CD14-positive monocyte (primary cell): ENCODE results near the gene RPL7A. TPM values are rescaled to one million over a fixed set of nuclear protein-coding genes. Genes with fewer than 3 reads are reported as not detected.

Experiments
- DNase-seq, 3 donors: peaks; one replicate each; pipeline ENCODE4 v3.0.0-alpha.2; 2011 to 2022
- H2AFZ ChIP-seq: 2 replicates; pipeline ENCODE4 v1.6.0; 2012; ENCODE audit warnings: mild to moderate bottlenecking, low read depth, low read length, inconsistent platforms; ENCODE audit not compliant: insufficient read depth, poor library complexity, severe bottlenecking
- H3K27ac ChIP-seq, 2 donors: 1 replicate in 1 of 2; 2 replicates in 1 of 2; pipeline ENCODE4 v1.5.1; 2012 to 2013; ENCODE audit warnings: low read length in 2 of 2, control low read depth in 1 of 2, inconsistent platforms in 1 of 2, low read depth in 1 of 2, mild to moderate bottlenecking in 1 of 2
- H3K27me3 ChIP-seq, 2 donors: one replicate each; pipeline versions ENCODE4 v1.6.0 to v1.6.1; 2011 to 2013; ENCODE audit warnings: low read length in 2 of 2; ENCODE audit not compliant: control insufficient read depth in 2 of 2, insufficient read depth in 2 of 2
- H3K36me3 ChIP-seq, 2 donors: replicated peaks in 1 of 2; 1 replicate in 1 of 2; 2 replicates in 1 of 2; pipeline versions ENCODE4 v1.5.1 to v1.6.1; 2012 to 2013; ENCODE audit warnings: low read length in 2 of 2, control low read depth in 1 of 2, inconsistent platforms in 1 of 2, mild to moderate bottlenecking in 1 of 2; ENCODE audit not compliant: insufficient read depth in 2 of 2, control insufficient read depth in 1 of 2
- H3K4me1 ChIP-seq, 2 donors: 1 replicate in 1 of 2; 2 replicates in 1 of 2; pipeline versions ENCODE4 v1.5.1 to v1.6.1; 2012 to 2013; ENCODE audit warnings: low read length in 2 of 2, control low read depth in 1 of 2, inconsistent platforms in 1 of 2, mild to moderate bottlenecking in 1 of 2, moderate library complexity in 1 of 2; ENCODE audit not compliant: insufficient read depth in 2 of 2, control insufficient read depth in 1 of 2
- H3K4me2 ChIP-seq: replicated peaks from 2 replicates; pipeline ENCODE3; 2012; ENCODE audit warnings: low read length, moderate library complexity, mild to moderate bottlenecking; ENCODE audit not compliant: poor library complexity, severe bottlenecking; ENCODE audit errors: extremely low read depth
- H3K4me3 ChIP-seq, 3 experiments: fragments of 200-600 bp in 1 of 3; sonication (generic) in 1 of 3; replicated peaks in 1 of 3; 1 replicate in 2 of 3; 2 replicates in 1 of 3; pipeline ENCODE4 v1.5.1; 2011 to 2013; ENCODE audit warnings: low read length in 3 of 3, mild to moderate bottlenecking in 3 of 3, control low read depth in 2 of 3, low read depth in 2 of 3, inconsistent platforms in 1 of 3, moderate library complexity in 1 of 3
- H3K79me2 ChIP-seq: 2 replicates; pipeline ENCODE4 v1.6.0; 2012; ENCODE audit warnings: mild to moderate bottlenecking, control low read depth, inconsistent platforms, low read length, moderate library complexity; ENCODE audit not compliant: insufficient read depth
- H3K9ac ChIP-seq: 2 replicates; pipeline ENCODE4 v1.6.0; 2017; ENCODE audit warnings: low read length, mild to moderate bottlenecking; ENCODE audit not compliant: insufficient read depth, poor library complexity, severe bottlenecking
- H3K9me3 ChIP-seq, 2 donors: replicated peaks in 1 of 2; 1 replicate in 1 of 2; 2 replicates in 1 of 2; pipeline versions ENCODE4 v1.5.1 to v1.6.1; 2012 to 2013; ENCODE audit warnings: low read length in 2 of 2, control low read depth in 1 of 2; ENCODE audit not compliant: control insufficient read depth in 1 of 2, insufficient read depth in 1 of 2
- H4K20me1 ChIP-seq: 2 replicates; pipeline ENCODE4 v1.6.0; 2012; ENCODE audit warnings: mild to moderate bottlenecking, low read length, control low read depth, moderate library complexity; ENCODE audit not compliant: insufficient read depth
- H3K27ac Mint-ChIP-seq, 7 donors: one replicate each; pipeline ENCODE4 v1.8.0; 2020; ENCODE audit warnings: mild to moderate bottlenecking in 7 of 7, mixed read lengths in 7 of 7, moderate library complexity in 6 of 7, inconsistent platforms in 2 of 7
- H3K27me3 Mint-ChIP-seq, 3 donors: one replicate each; pipeline ENCODE4 v1.8.0; 2021 to 2022; ENCODE audit warnings: low read depth in 3 of 3, mild to moderate bottlenecking in 3 of 3, mixed read lengths in 3 of 3, moderate library complexity in 3 of 3, inconsistent platforms in 1 of 3
- H3K36me3 Mint-ChIP-seq, 2 donors: one replicate each; pipeline ENCODE4 v1.8.0; 2020; ENCODE audit warnings: mixed read lengths in 2 of 2, inconsistent platforms in 1 of 2, mild to moderate bottlenecking in 1 of 2
- H3K4me1 Mint-ChIP-seq: one replicate; pipeline ENCODE4 v1.8.0; 2020; ENCODE audit warnings: mild to moderate bottlenecking, mixed read lengths
- H3K4me3 Mint-ChIP-seq, 2 donors: one replicate each; pipeline ENCODE4 v1.8.0; 2020; ENCODE audit warnings: mild to moderate bottlenecking in 2 of 2, mixed read lengths in 2 of 2, moderate library complexity in 1 of 2
- H3K9me3 Mint-ChIP-seq, 7 donors: one replicate each; pipeline ENCODE4 v1.8.0; 2020 to 2022; ENCODE audit warnings: mixed read lengths in 7 of 7, mild to moderate bottlenecking in 6 of 7, moderate library complexity in 6 of 7, inconsistent platforms in 2 of 7
- CTCF ChIP-seq: fragments of 200-600 bp; IDR thresholded peaks from one replicate; pipeline ENCODE4 v1.8.0; 2022; ENCODE audit warnings: antibody characterized with exemption, mild to moderate bottlenecking
- WGBS: methylation state at CpG from one replicate; pipeline ENCODE4 v1.1.5; 2013; ENCODE audit warnings: missing lambda C conversion rate; ENCODE audit not compliant: insufficient coverage; 5-methylcytosine and 5-hydroxymethylcytosine counted together
- intact Hi-C, 2 donors: fragments of 100-400 bp; cut with micrococcal nuclease; formaldehyde crosslinking; loops; one replicate each; pipeline versions ENCODE4 v1.15.0 to v1.15.1; 2023
- polyA plus RNA-seq, 3 donors: library from polyadenylated mRNA; depleted of rRNA in 1 of 3; unstranded in 2 of 3; stranded (reverse) in 1 of 3; fragments of 300-500 nt in 2 of 3; fragments of >200 nt in 1 of 3; fragmentation: Illumina TruSeq in 2 of 3; gene quantifications; 1 replicate in 2 of 3; 2 replicates in 1 of 3; pipeline ENCODE4 v1.2.3, GENCODE V29; 2012 to 2021
- small RNA-seq: library from RNA; depleted of rRNA; stranded (forward); fragments of <200 nt; gene quantifications from one replicate; pipeline ENCODE3, GENCODE V24; 2012; ENCODE audit warnings: low read depth; ENCODE audit not compliant: insufficient read length

Gene RPL7A
- polyA plus RNA-seq, 3 donors, result 390 to 2,322 (median 437) TPM

GRCh38 chr9:133397895-133398294 lies 49.9 kb downstream of the RPL7A start:
- intact Hi-C loops, result no loop called here
- H3K4me1 Mint-ChIP-seq, result no peaks in the 10 kb centered on the region

GRCh38 chr9:133400292-133400691 lies 52.3 kb downstream of the RPL7A start:
- Mint-ChIP-seq H3K9me3 (no peaks in the 10 kb centered on the region), H3K4me3 (no peak overlapping the region), H3K27me3 (peaks cover 1 to 8% (median 4%) of the 10 kb centered on the region in 3 donors), H3K4me1 (no peaks in the 10 kb centered on the region), H3K27ac (no peak overlapping the region), H3K36me3 (peaks cover 6 to 13% of the 10 kb centered on the region in 2 donors)
- intact Hi-C loops, result loop anchor here in 1 of 2 donors (10.0 kb wide), 1 partner anchor 165 kb away; no protein-coding TSS in a partner anchor
- Histone ChIP-seq H3K4me3 (no peak overlapping the region), H3K36me3 (peaks cover 19% of the 10 kb centered on the region in 2 donors), H3K9me3 (no peaks in the 10 kb centered on the region), H3K9ac (no peak overlapping the region), H3K79me2 (no peaks in the 10 kb centered on the region), H2AFZ (no peak overlapping the region), H3K4me2 (no peak overlapping the region), H3K27ac (no peak overlapping the region), H3K27me3 (no peaks in the 10 kb centered on the region), H3K4me1 (no peaks in the 10 kb centered on the region), H4K20me1 (peaks cover 3% of the 10 kb centered on the region)
- WGBS, result 91% methylated on average over 11 of the region's 12 CpGs
- no peak for DNase-seq
- TF ChIP-seq CTCF, result no peak

More at GRCh38 chr9:133397895-133398294, 49.9 kb downstream of the RPL7A start:
- no peaks in the 10 kb centered on the region for H3K27me3 ChIP-seq
- H3K79me2 ChIP-seq, result no peaks in the 10 kb centered on the region
- no peak overlapping the region for H3K27ac ChIP-seq
- Mint-ChIP-seq H3K36me3 (no peaks in the 10 kb centered on the region), H3K27ac (no peak overlapping the region), H3K9me3 (no peaks in the 10 kb centered on the region), H3K4me3 (no peak overlapping the region), H3K27me3 (peaks cover 0 to 18% (median 10%) of the 10 kb centered on the region in 3 donors)
- 81% methylated on average over 6 of the region's 9 CpGs for WGBS
- DNase-seq, result no peak
- TF ChIP-seq CTCF, result no peak
- H3K4me1 ChIP-seq, result no peaks in the 10 kb centered on the region
- no peak overlapping the region for H3K4me3 ChIP-seq
- H3K4me2 ChIP-seq, result no peak overlapping the region
- H3K9me3 ChIP-seq, result no peaks in the 10 kb centered on the region
- peaks cover 0 to under 1% of the 10 kb centered on the region in 2 donors for H3K36me3 ChIP-seq
- peaks cover 2% of the 10 kb centered on the region for H4K20me1 ChIP-seq
- H2AFZ ChIP-seq, result no peak overlapping the region
- no peak overlapping the region for H3K9ac ChIP-seq

Small RNA genes within 50 kb of the gene (small RNA-seq; reads per million reads assigned to genes)
- gene RF00019 (not detected), gene SNORD24 (not detected), gene SNORD36A (not detected), gene SNORD36B (not detected), gene SNORD36C (not detected)

Other genes with a start within 250 kb of the RPL7A start
- 10 to 100 TPM in 1 of 3 donors, 1 to 10 TPM in 2; 3.5 to 63.8 (median 4.2) TPM for gene RALGDS, start 227.0 kb upstream of the RPL7A start, polyA plus RNA-seq
- gene GBGT1, start 184.3 kb upstream of the RPL7A start, polyA plus RNA-seq, result 10 to 100 TPM in 1 of 3 donors, 1 to 10 TPM in 2; 7.1 to 40.1 (median 8.0) TPM
- gene OBP2B, start 139.0 kb upstream of the RPL7A start, polyA plus RNA-seq, result not detected
- 1 to 10 TPM in 1 of 3 donors, under 1 TPM in 1, not detected in 1; 0.50 to 2.1 TPM for gene ABO, start 73.0 kb upstream of the RPL7A start, polyA plus RNA-seq
- 10 to 100 TPM in 1 of 3 donors, 1 to 10 TPM in 1, under 1 TPM in 1; 0.75 to 12.9 (median 2.9) TPM for gene SURF6, start 12.0 kb upstream of the RPL7A start, polyA plus RNA-seq
- 10 to 100 TPM in 1 of 3 donors, 1 to 10 TPM in 2; 6.8 to 27.7 (median 9.6) TPM for gene MED22, start 87 bp upstream of the RPL7A start, polyA plus RNA-seq
- 100 to 1,000 TPM in 1 of 3 donors, 10 to 100 TPM in 2; 60.5 to 140 (median 98.4) TPM for gene SURF1, start 8.3 kb downstream of the RPL7A start, polyA plus RNA-seq
- gene SURF2, start 8.3 kb downstream of the RPL7A start, polyA plus RNA-seq, result 10 to 100 TPM; 17.5 to 24.7 (median 17.6) TPM
- gene SURF4, start 27.8 kb downstream of the RPL7A start, polyA plus RNA-seq, result 100 to 1,000 TPM in 2 of 3 donors, 10 to 100 TPM in 1; 61.4 to 175 (median 157) TPM
- gene STKLD1, start 28.1 kb downstream of the RPL7A start, polyA plus RNA-seq, result under 1 TPM in 1 of 3 donors, not detected in 2; 0.27 TPM
- 10 to 100 TPM in 1 of 3 donors, 1 to 10 TPM in 2; 3.0 to 11.0 (median 4.2) TPM for gene REXO4, start 69.8 kb downstream of the RPL7A start, polyA plus RNA-seq
- under 1 TPM in 1 of 3 donors, not detected in 2; 0.77 TPM for gene ADAMTS13, start 74.1 kb downstream of the RPL7A start, polyA plus RNA-seq
- 1 to 10 TPM; 5.0 to 6.7 (median 5.1) TPM for gene CACFD1, start 111.8 kb downstream of the RPL7A start, polyA plus RNA-seq
- gene SLC2A6, start 130.9 kb downstream of the RPL7A start, polyA plus RNA-seq, result 100 to 1,000 TPM in 1 of 3 donors, 10 to 100 TPM in 2; 43.2 to 127 (median 60.4) TPM
- gene MYMK, start 176.7 kb downstream of the RPL7A start, polyA plus RNA-seq, result not detected
- under 1 TPM in 1 of 3 donors, not detected in 2; 0.08 TPM for gene ADAMTSL2, start 186.5 kb downstream of the RPL7A start, polyA plus RNA-seq